Suppressor macrophage (primary cell): Measurements from ENCODE around the gene CDC42BPA.
"Not testable (repeated sequence)": the region's sequence is repeated elsewhere in the genome, so short reads cannot be mapped to it uniquely, and the experiment has no call there.

Experiments used
- DNase-seq, 4 experiments: peaks; one replicate each; pipeline ENCODE4 v3.0.0-alpha.2; 2020 to 2022
- total RNA-seq, 17 experiments: gene quantifications; one replicate each; lab custom pipeline; 2026; ENCODE audit warnings: mixed read lengths in 6 of 17, inconsistent platforms in 3 of 17; lab: John Stamatoyannopoulos, UW

The CDC42BPA gene
- 10.3 to 32.0 (median 25.2) reads per million in 17 experiments for total RNA-seq

DNA sequence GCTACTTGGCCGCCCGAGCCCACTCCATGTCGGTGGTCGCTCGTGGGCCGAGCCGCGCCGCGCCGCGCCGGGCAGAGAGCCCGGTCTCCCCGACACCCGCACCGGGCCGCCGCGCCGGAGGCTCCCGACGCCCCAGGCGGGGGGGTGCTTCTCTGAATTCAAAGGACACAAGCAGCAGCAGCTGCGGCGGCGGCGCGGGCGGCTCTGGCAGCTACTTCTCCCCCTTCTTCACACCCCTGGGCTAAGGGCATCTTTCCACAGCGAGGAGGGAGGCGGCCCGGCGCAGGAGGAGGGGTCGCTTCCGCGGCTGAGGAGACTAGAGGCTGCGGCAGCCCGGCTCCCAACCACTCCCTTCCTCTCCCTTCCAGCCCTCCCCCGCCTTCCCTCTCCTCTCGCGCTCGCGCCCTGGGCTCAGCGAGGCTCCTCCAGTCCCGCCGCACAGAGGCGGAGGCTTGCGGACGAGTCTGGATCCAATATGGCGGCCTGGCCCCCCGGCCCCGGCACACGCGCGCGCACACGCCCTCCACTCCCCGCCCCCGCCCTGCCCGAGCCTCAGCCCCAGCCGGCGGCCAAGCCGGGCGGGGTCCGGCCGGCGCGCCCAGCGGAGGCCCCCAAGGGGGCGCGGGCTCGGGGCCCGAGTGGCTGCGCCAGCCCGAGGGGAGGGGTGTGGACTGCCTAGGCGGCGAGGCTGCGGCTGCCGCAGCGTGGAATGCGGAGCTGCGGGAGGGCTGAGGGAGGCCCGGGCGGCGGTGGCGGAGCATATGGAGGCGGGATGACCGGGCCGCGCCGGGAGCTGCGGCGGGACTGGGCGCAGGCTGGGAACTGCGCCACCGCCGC lies at the start of gene CDC42BPA:
Gene CDC42BPA (minus strand): TSS at position 477 of the 837 bp plus-strand sequence. CDS start 1,310 bp downstream, outside the sequence.
- peak; percentile 76 to 88 (median 82) for DNase-seq

DNA sequence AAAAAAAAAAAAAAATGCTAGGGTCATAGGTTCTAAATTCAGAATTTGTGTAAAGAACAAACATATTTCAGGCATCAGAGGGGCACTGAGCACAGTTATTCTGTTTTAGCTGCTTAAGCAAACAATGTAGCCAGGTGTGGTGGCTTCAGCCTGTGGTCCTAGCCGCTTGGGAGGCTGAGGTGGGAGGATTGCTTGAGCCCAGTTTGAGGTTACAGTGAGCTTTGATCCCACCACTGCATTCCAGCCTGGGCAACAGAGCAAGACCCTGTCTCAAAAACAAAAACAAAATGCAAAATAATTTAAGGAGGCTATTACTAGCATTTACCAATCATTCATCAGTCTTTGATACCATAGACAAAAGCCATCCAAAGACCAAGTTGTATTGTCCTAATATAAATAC lies 49.7 kb upstream of the CDC42BPA start:
- no peak for DNase-seq

DNA sequence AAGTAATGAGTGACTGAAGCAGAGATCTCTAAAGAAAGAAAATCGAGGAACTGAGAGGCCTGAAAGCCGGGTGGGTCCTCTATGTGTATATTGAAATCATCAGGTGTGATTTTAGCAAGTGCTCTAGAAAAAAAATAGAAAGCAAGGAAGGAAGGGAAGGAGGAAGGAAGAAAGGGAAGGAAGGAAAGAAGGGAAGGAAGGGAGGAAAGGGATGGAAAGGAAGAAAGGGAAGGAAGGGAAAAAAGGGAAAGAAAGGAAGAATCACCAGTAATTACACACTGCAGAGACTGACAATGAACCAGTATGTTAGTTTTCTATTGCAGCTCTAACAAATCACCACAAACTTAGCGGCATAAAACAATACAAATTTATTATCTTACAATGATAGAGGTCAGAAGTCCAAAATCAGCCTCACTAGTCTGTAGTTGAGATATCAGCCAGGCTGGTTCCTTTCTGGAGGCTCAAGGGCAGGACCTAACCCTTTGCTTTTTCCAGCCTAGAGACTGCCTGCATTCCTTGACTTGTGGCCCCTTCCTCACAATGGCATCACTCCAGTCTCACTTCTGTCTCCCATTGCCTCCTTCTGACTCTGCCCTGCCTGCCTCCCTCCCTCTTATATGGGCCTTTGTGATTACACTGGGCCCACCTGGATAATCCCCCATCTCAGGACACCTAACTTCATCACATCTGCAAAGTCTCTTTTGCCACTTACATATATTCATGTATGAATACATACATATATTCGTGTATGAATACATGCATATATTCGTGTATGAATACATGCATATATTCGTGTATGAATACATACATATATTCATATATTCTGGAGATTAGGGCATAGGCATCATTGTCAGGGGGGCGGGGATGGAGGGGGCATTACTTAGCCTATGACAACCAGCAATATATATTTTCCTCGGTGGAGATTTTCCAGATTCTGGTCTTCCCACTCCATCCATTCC lies 47.5 kb upstream of the CDC42BPA start:
- DNase-seq: no peak

- no peak for DNase-seq
Measured at GRCh38 chr1:227364657-227365056, 46.4 kb upstream of the CDC42BPA start.

DNA sequence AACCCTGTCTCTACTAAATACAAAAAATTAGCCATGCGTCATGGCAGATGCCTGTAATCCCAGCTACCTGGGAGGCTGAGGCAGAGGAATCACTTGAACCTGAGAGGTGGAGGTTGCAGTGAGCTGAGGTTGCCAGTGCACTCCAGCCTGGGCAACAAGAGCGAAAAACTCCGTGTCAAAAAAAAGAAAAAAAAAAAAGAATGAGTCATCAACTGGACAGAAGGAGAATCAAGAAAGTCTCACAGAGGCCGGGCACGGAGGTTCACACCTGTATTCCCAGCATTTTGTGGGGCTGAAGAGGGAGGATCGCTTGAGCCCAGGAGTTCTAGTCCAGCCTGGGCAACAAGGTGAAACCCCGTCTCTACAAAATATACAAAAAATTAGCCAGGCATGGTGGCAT lies 45.5 kb upstream of the CDC42BPA start:
- no peak for DNase-seq

DNA sequence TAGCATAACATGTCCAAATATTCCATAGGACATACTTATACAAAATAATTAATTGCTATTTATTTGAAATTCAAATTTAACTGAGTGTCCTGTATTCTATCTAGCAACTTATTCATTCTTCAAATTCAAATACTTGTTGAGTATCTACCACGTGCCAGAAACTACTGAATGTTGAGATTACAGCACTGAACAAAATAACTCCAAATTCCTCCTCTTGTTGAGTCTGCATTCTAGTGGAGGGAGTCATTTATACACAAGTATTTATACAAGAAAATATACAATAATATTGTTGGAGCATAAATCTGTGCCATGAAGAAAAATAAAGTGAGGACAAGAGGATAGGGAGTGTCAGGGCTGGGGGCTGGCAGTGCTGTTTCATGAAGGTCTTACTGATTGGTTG lies 43.7 kb upstream of the CDC42BPA start:
- no peak for DNase-seq

- DNase-seq: no peak
Measured at GRCh38 chr1:227357927-227358302, 39.6 kb upstream of the CDC42BPA start.

DNA sequence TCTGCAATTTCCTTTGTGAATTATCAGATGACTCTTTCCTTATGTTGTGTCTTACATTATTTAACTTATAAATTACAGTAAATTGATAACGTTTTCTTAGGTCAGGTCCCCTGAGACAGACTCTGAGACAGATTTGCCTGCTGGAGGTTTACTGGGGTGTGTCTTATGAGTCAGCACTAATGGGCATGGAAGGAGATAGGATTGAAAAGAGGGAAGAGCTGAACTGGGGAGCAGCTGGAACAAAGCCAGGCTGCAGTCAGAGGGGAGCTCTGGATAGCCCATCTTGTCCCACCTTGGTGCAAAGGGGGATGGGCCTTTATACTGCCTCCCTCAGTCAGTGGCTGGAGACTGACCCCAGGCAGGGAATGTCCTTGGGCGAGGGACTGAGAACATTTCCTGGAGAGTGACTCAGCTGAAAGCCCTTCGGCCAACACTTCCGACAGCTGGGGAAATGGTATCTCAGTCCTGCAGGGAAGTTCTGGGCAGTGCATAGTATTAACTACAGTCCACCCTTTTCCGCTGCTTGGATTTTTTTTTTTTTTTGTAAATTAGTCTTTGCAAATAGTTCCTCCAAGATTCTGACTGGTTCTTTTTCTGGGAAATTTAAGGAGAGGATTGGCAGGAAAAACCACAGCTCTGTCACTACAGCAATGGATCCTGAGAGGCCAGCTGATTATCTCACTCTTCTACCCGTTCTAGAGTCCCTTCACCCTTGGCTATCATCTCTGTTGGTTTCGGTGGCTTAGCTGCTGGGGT lies 39.1 kb upstream of the CDC42BPA start:
- DNase-seq: no peak

DNA sequence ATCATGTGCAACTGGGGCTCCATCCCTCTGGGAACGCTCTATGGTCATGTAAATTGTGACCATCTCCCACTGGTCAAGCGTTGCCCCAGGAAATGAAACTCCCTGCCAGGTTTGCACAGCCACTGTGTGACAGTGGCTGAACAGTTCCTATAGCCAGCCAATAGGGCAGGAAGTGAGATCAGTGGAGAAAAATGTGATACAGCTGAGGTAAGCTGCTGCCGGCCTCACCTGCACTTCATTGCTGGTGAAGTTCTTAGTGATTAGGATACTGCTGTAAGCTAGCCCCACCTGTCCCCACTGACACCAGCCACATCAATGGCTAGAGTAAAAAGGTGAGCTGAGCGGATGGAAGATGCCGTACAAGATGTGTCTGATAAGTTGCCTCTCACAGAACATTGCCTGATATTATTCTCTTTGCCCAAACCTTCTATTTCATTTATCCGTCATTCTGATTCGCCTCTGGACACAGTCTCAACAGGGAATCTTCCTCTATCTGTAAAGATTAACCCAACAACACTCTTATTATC lies 38.4 kb upstream of the CDC42BPA start:
- DNase-seq: no peak

- DNase-seq: no peak
Measured at GRCh38 chr1:227355542-227356245, 37.4 kb upstream of the CDC42BPA start.

GRCh38 chr1:227353186-227353585 lies 34.9 kb upstream of the CDC42BPA start:
- DNase-seq: no peak

- not testable (repeated sequence) for DNase-seq
Measured at GRCh38 chr1:227352164-227352563, 33.9 kb upstream of the CDC42BPA start.

DNA sequence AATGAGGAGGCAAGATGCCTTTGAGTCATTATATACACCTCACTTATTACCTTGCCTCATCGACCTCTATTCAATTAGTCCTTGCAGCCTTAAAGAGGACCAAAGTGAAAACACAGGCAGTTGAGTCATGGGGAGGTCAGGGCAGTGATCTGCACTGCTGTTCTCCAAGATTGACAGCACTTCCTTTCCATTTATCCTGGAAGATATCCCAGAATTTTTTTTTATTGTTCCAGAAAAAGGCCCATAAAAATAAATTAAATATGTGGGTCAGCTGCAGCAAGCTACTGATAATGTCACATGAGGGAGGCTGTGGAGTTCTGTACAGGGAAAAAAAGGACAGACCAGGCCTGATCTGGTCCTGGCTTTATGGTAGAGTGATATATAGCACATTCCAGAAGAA lies 33.2 kb upstream of the CDC42BPA start:
- no peak for DNase-seq

DNA sequence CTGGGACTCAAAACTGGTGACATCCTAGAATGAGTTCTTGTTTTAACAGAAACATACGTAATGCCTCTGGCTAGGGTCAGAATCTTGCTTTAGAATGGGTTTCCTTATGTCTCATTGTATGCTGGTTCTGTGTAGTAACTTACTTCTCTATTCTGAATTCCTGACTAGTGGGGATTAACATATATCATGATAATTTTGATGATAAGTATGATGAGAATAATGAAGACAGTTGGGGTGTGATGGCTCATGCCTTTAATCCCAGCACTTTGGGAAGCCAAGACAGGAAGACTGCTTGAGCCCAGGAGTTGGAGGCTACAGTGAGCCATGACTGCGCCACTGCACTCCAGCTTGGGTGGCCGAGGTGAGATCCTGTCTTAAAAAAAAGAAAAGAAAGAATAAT lies 31.7 kb upstream of the CDC42BPA start:
- no peak for DNase-seq

DNA sequence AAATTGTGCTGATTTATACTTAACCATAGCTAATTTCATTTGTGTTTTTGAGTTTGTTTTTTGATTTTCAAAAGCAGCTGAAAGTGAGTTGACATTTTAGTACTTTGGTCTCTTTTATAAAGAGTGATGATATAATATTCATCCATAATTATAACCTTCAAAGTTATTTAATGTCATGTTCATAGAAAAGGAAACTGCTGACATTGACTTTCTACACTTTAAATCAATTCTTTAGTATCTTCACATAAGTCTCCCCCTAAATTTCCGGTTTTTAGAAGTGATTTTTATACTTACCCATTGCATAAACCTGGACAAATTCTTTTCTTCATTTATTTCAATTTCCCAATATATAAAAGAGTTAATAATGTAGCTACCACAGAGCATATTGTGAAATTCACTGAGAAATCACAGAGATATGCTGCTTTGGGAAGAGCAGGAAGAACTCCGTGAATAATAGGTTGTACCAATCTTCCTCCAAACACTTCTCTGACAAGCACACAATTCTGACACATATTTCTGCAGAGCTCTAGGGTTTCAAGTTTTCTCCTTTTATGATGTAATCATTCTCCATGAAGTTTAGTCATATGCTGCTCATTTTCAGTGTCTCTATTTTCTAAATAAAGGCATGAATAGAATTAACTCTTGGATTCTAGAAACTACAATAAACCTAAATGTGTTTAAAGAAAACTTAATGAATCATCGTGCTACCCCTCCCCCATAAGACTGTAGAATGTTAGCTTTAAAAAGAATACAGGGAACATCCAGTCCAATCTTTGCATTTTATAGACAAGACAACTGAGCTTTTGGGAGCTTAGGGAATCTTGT lies 25.6 kb upstream of the CDC42BPA start:
- DNase-seq: peak in 2 of 4 experiments; percentile 3 to 23

GRCh38 chr1:227343206-227343605 lies 24.9 kb upstream of the CDC42BPA start:
- no peak for DNase-seq

DNA sequence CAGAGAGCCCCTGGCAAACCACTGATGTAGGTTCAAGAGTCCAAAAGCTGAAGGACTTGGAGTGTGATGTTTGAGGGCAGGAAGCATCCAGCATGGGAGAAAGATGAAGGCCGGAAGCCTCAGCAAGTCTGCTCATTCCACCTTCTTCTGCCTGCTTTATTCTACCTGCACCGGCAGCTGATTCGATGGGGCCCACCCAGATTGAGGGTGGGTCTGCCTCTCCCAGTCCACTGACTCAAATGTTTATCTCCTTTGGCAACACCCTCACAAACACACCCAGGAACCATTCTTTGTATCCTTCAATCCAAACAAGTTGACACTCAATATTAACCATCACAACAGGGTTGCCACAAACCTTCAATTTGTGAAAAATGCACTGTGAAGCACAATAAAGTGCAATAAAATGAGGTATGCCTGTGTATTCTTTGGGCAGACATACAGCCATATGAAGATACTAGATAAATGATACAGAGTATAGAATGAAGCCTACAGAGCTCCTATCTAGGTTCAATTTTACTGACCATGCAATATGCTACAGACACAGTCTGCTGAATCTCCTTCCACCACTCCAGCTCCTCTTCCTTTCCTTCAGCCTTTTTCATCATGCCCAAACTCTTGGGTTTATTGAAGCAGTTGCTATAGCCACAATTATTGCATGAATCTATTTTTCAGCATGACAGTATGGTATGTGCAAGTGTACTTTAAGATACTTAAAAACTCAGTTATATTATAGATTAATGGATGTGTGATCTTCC lies 24.0 kb upstream of the CDC42BPA start:
- no peak for DNase-seq

DNA sequence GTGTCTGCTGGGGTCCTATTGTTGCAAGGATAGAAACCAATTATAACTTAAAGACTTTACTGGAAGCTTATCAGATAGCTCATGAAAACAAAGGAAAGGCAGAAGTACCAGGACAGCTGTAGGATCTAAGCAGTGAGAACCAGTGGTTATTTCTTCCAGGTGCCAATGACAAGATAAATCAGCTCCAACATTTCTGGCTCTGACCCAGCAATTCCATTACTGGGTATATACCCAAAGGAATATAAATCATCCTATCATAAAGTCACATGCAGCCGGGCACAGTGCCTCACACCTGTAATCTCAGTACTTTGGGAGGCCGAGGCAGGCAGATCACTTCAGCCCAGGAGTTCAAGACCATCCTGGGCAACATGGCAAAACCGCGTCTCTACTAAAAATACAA lies 17.8 kb upstream of the CDC42BPA start:
- DNase-seq: not testable (repeated sequence)

GRCh38 chr1:227335242-227336020 lies 17.1 kb upstream of the CDC42BPA start:
- DNase-seq: no peak
